Osteocyte (in vitro differentiated cells): ENCODE data around the gene PGAM2. TPM values are rescaled to one million over a fixed set of nuclear protein-coding genes. Genes with fewer than 3 reads are reported as not detected.

Experiments
- DNase-seq: peaks from one replicate; pipeline ENCODE4 v3.0.0; 2021; ENCODE audit warnings: mixed read lengths; ENCODE audit not compliant: unreplicated experiment; ENCODE audit errors: extremely low spot score
- H3K27ac Mint-ChIP-seq: one replicate; pipeline ENCODE4 v1.8.0; 2021; ENCODE audit warnings: mild to moderate bottlenecking, mixed read lengths; ENCODE audit not compliant: unreplicated experiment
- H3K27me3 Mint-ChIP-seq: one replicate; pipeline ENCODE4 v1.8.0; 2021; ENCODE audit warnings: mixed read lengths; ENCODE audit not compliant: unreplicated experiment
- H3K36me3 Mint-ChIP-seq: one replicate; pipeline ENCODE4 v1.8.0; 2021; ENCODE audit warnings: mixed read lengths; ENCODE audit not compliant: unreplicated experiment
- H3K4me1 Mint-ChIP-seq: one replicate; pipeline ENCODE4 v1.8.0; 2021; ENCODE audit warnings: mixed read lengths; ENCODE audit not compliant: unreplicated experiment
- H3K4me3 Mint-ChIP-seq: one replicate; pipeline ENCODE4 v1.8.0; 2021; ENCODE audit warnings: mild to moderate bottlenecking, moderate library complexity, mixed read lengths; ENCODE audit not compliant: unreplicated experiment
- H3K9me3 Mint-ChIP-seq: one replicate; pipeline ENCODE4 v1.8.0; 2021; ENCODE audit warnings: mixed read lengths; ENCODE audit not compliant: unreplicated experiment
- CTCF ChIP-seq: fragments of 200-600 bp; sonication (generic); IDR thresholded peaks from 2 replicates; pipeline ENCODE4 v1.5.0; 2021; ENCODE audit warnings: antibody characterized with exemption, mild to moderate bottlenecking, moderate library complexity
- total RNA-seq: library from RNA; stranded (reverse); gene quantifications from 2 replicates; pipeline ENCODE4 v1.2.1, GENCODE V29; 2021

Gene PGAM2
- total RNA-seq, 1 donor from 2014 or later: 0.97 TPM

DNA sequence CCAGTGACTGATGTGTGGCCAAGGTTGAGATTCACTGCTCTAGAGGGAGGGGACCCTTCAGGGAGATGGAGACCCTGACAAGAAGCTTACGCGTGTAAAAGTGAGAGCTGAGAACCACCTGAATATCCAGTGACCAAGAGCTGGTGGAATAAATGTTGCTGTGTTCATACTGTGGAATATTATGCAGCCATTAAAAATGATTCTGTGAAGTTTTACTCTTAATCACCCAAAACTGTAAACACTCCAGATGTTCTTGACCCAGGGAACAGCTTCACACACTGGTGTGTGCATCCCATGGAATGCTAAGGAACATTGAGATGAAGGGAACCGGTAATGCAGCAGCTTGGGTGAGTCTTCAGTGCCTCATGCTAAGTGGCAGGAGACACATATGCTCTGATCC is 21.3 kb upstream of the PGAM2 start:
- H3K36me3 Mint-ChIP-seq: no peaks in the 10 kb centered on the region
- H3K27me3 Mint-ChIP-seq: no peaks in the 10 kb centered on the region
- H3K27ac Mint-ChIP-seq: peak overlapping the region; percentile 80
- DNase-seq: no peak
- no peaks in the 10 kb centered on the region for H3K9me3 Mint-ChIP-seq
- H3K4me1 Mint-ChIP-seq: peaks cover 73% of the 10 kb centered on the region
- no peak overlapping the region for H3K4me3 Mint-ChIP-seq
- TF ChIP-seq CTCF: no peak

DNA sequence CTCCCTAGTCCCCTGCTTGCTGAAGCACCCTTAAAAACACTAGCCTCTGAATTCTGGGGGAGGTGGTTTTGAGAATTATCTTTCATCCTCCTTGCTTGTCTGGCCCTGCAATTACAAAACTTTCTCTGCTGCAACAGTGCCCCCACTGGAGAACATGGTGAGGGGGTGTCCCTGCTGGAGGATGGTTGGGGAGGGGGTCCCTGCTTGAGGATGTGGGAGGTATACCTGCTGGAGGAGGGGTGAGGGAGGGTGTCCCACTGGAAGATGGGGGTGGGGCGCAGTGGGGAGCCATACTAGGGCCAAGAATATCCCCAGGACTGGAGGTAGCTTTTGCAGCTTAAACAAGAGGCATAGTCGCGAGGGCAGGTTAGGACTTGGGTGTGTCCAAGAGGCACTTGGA is 20.2 kb upstream of the PGAM2 start:
- no peaks in the 10 kb centered on the region for H3K36me3 Mint-ChIP-seq

GRCh38 chr7:44084701-44085100 is 19.3 kb upstream of the PGAM2 start:
- Mint-ChIP-seq H3K4me3 (peak overlapping the region; percentile 55), H3K27ac (peak overlapping the region; percentile 85), H3K9me3 (no peaks in the 10 kb centered on the region), H3K27me3 (no peaks in the 10 kb centered on the region), H3K4me1 (peaks cover 78% of the 10 kb centered on the region), H3K36me3 (no peaks in the 10 kb centered on the region)
- no peak for DNase-seq
- TF ChIP-seq CTCF: no peak

More for the DNA sequence above, 20.2 kb upstream of the PGAM2 start:
- TF ChIP-seq CTCF: no peak
- DNase-seq: no peak
- H3K9me3 Mint-ChIP-seq: no peaks in the 10 kb centered on the region
- H3K4me3 Mint-ChIP-seq: no peak overlapping the region
- peaks cover 82% of the 10 kb centered on the region for H3K4me1 Mint-ChIP-seq
- peak overlapping the region; percentile 85 for H3K27ac Mint-ChIP-seq
- no peaks in the 10 kb centered on the region for H3K27me3 Mint-ChIP-seq

GRCh38 chr7:44083796-44084195 is 18.4 kb upstream of the PGAM2 start:
- DNase-seq: no peak
- Mint-ChIP-seq H3K9me3 (no peaks in the 10 kb centered on the region), H3K4me1 (peaks cover 69% of the 10 kb centered on the region), H3K36me3 (no peaks in the 10 kb centered on the region), H3K4me3 (peak overlapping the region; percentile 55), H3K27ac (peak overlapping the region; percentile 85), H3K27me3 (no peaks in the 10 kb centered on the region)
- no peak for TF ChIP-seq CTCF

DNA sequence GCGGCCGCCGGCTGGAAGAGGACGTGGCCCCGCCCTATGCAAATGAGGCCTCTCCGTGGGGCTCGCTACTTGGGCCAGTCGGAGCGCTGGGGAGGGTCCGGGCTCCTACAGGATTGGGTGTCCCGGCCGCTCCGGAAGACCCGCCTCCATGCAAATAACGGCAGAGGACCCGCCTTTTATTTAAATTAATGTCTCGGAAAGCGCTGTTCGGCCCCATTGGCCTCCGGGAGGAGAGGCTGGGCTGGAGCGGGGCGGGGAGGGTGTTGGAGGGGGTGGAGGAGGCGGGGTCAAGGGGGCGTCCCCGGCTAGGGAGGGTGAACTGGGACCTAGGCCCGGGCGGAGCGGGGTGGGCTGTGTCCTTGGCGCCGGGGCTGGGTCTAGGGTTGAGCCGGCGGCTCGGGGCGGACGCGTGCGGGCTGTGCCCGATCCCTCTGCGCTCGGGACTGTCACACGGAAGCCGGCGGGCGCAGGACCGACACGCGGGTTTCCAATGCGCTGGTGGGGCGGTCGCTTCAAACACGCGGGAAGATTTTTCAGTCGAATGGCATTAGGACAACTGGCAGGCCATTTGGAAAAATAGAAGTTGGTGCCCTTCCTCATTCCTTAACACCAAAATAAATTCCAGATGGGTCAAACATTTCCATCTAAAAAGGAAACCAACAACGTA is 17.3 kb upstream of the PGAM2 start:
- Mint-ChIP-seq H3K4me3 (peak overlapping the region; percentile 70), H3K4me1 (peaks cover 60% of the 10 kb centered on the region), H3K27me3 (no peaks in the 10 kb centered on the region), H3K9me3 (no peaks in the 10 kb centered on the region), H3K27ac (peak overlapping the region; percentile 86), H3K36me3 (peaks cover 10% of the 10 kb centered on the region)
- TF ChIP-seq CTCF: no peak
- DNase-seq: peak; percentile 99
